Ovary (tissue), 9 donors: ENCODE measurements around the gene SLC17A9. TPM values are rescaled to one million over a fixed set of nuclear protein-coding genes. Genes with fewer than 3 reads are reported as not detected.

Source experiments
- DNase-seq, 5 donors: peaks; one replicate each; pipeline ENCODE4 v3.0.0-alpha.2; 2019 to 2020
- H3K27ac ChIP-seq, 2 donors: fragments of 200-600 bp; one replicate each; pipeline versions ENCODE4 v1.5.1 to v1.8.0; 2019 to 2022
- H3K27me3 ChIP-seq: fragments of 200-600 bp; one replicate; pipeline ENCODE4 v1.8.0; 2022
- H3K36me3 ChIP-seq: fragments of 200-600 bp; sonication (generic); one replicate; pipeline ENCODE4 v1.5.1; 2019
- H3K4me1 ChIP-seq: one replicate; pipeline ENCODE4 v1.8.1; 2013; ENCODE audit warnings: mild to moderate bottlenecking, moderate library complexity; ENCODE audit not compliant: insufficient read depth
- H3K4me3 ChIP-seq: fragments of 200-600 bp; sonication (generic); one replicate; pipeline ENCODE4 v1.5.1; 2017
- H3K9me3 ChIP-seq, 2 donors: fragments of 200-600 bp in 1 of 2; sonication (generic) in 1 of 2; one replicate each; pipeline versions ENCODE4 v1.5.1 to v1.8.1; 2013 to 2019; ENCODE audit warnings: mild to moderate bottlenecking in 1 of 2, moderate library complexity in 1 of 2
- CTCF ChIP-seq, 3 donors: fragments of 450-650 bp in 2 of 3; fragments of 200-600 bp in 1 of 3; IDR thresholded peaks; one replicate each; pipeline versions ENCODE4 v1.5.1 to v1.8.0; 2016 to 2022; ENCODE audit warnings: antibody characterized with exemption in 3 of 3, mild to moderate bottlenecking in 1 of 3
- EP300 ChIP-seq: sonication (generic); formaldehyde crosslinking; IDR thresholded peaks from one replicate; pipeline ENCODE4 v1.6.1; 2017; ENCODE audit warnings: antibody characterized with exemption
- POLR2A ChIP-seq: fragments of 450-650 bp; IDR thresholded peaks from one replicate; pipeline ENCODE4 v1.6.1; 2017; ENCODE audit warnings: antibody characterized with exemption, mild to moderate bottlenecking, moderate library complexity
- WGBS, 3 donors: extraction: QIAGEN DNeasy Blood & Tissue Kit in 1 of 3; methylation state at CpG; one replicate each; pipeline versions ENCODE4 v1.1.5 to v1.1.7; 2013 to 2017; 5-methylcytosine and 5-hydroxymethylcytosine counted together
- intact Hi-C, 4 donors: fragments of 100-400 bp; cut with DNase I; formaldehyde crosslinking; loops; one replicate each; pipeline versions ENCODE4 v1.11.0 to v1.15.1; 2022 to 2023
- polyA plus RNA-seq, 2 donors: library from polyadenylated mRNA; stranded (reverse); fragments of 200-250 nt in 1 of 2; fragments of 350-450 nt in 1 of 2; fragmentation: Illumina TruSeq in 1 of 2; extraction: RNeasy Lipid Tissue Mini Kit (QIAGEN cat#74804) in 1 of 2; gene quantifications; one replicate each; pipeline ENCODE4 v1.2.3, GENCODE V29; 2013 to 2014
- total RNA-seq, 7 donors: library from RNA; depleted of rRNA in 2 of 7; stranded (reverse); fragments of >200 nt in 2 of 7; fragmentation: NEBNext Ultra II Directional in 3 of 7; extraction: Animal tissue kit (Norgen Biotek cat#: 25700) in 3 of 7; gene quantifications; one replicate each; pipeline versions ENCODE4 v1.1.0 to v1.2.4, GENCODE V29; 2016 to 2023
- donor health status: DM: no; HTN: no; CAD: no; lungs with moderate emphysema.
- donor health status: DM: no; HTN: no; CAD: no.
- donor health status: Bipolar disorder and iron deficiency.
- donor health status: DM: yes; HTN: yes; CAD: no.
- donor health status: DM: no; HTN: no; CAD: no.
- donor health status: DM: yes; HTN: yes; CAD: no.

Gene SLC17A9
- total and polyA plus RNA-seq, 9 donors, result 0.68 to 7.7 (median 4.7) TPM

GRCh38 chr20:62968378-62969178 is 16.1 kb downstream of the SLC17A9 start:
- intact Hi-C loops, result no loop called here
- no peak for DNase-seq
- H3K27me3 ChIP-seq, result no peaks in the 10 kb centered on the region
- H3K4me3 ChIP-seq, result no peak overlapping the region
- peaks cover 5% of the 10 kb centered on the region for H3K4me1 ChIP-seq
- WGBS, 3 donors, result 61 to 70% (median 64%) methylated on average over 21 of the region's 21 CpGs
- H3K9me3 ChIP-seq, result no peaks in the 10 kb centered on the region
- H3K27ac ChIP-seq, result no peak overlapping the region
- no peaks in the 10 kb centered on the region for H3K36me3 ChIP-seq
- TF ChIP-seq EP300 (no peak), POLR2A (no peak), CTCF (IDR thresholded peaks at IDR 0.05) (no peak)

- intact Hi-C loops, result no loop called here
- no peaks in the 10 kb centered on the region for H3K36me3 ChIP-seq
- 27 to 42% (median 27%) methylated on average over 16 of the region's 16 CpGs for WGBS, 3 donors
These were observed 16.8 kb downstream of the SLC17A9 start for GRCh38 chr20:62969179-62969760.

GRCh38 chr20:62969939-62970306 is 17.4 kb downstream of the SLC17A9 start:
- H3K9me3 ChIP-seq, result no peaks in the 10 kb centered on the region
- no peaks in the 10 kb centered on the region for H3K27me3 ChIP-seq
- intact Hi-C loops, result loop anchor here in 1 of 4 donors (2.0 kb wide), 1 partner anchor 73 kb away; no protein-coding TSS in a partner anchor

More at GRCh38 chr20:62969179-62969760, 16.8 kb downstream of the SLC17A9 start:
- Histone ChIP-seq H3K4me1 (peaks cover 5% of the 10 kb centered on the region), H3K27me3 (no peaks in the 10 kb centered on the region), H3K4me3 (no peak overlapping the region), H3K27ac (no peak overlapping the region), H3K9me3 (no peaks in the 10 kb centered on the region)
- DNase-seq, result no peak
- no peak for TF ChIP-seq POLR2A
- no peak for TF ChIP-seq CTCF (IDR thresholded peaks at IDR 0.05)
- TF ChIP-seq EP300, result no peak

More at GRCh38 chr20:62969939-62970306, 17.4 kb downstream of the SLC17A9 start:
- no peak overlapping the region for H3K4me3 ChIP-seq
- no peak for DNase-seq
- no peak overlapping the region for H3K27ac ChIP-seq
- 52 to 63% (median 60%) methylated on average over 8 of the region's 8 CpGs for WGBS, 3 donors
- no peaks in the 10 kb centered on the region for H3K36me3 ChIP-seq
- no peak for TF ChIP-seq EP300
- no peak for TF ChIP-seq CTCF (IDR thresholded peaks at IDR 0.05)
- TF ChIP-seq POLR2A, result no peak
- H3K4me1 ChIP-seq, result peaks cover 5% of the 10 kb centered on the region
